ENCODE measurements around the gene RSPH1.

RSPH1 gene

DNA sequence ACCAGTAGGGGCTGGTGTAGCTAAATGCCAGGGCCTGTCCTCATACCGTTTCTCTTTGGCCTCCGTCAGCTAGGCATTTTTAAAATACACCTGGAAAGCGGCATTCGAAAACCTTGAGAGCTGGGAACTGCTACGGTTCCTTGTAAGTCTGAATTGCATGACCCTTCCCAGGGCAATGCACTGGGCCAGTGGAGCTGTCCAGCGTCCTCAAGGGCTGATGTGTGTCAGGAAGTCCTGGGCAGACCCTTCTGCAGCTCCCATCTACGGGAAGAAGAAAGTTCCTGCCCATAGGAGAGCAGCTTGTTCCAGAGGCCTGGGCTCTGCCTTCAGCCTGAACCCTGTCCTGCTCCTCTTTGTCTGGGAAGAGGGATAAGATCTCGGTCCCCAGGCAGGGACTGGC, 58.2 kb downstream of the RSPH1 start:
- Histone ChIP-seq H3K9ac (ENCODE audit: insufficient read length) (no peak overlapping the region), H3K4me3 (no peak overlapping the region), H3K36me3 (ENCODE audit: insufficient read depth, low read length) (no peaks in the 10 kb centered on the region), H3K9me3 (ENCODE audit: low read depth, low read length) (peaks cover 4% of the 10 kb centered on the region; the same call in 1 of the 2 replicates), H3K27ac (no peak overlapping the region)
- TF ChIP-seq FOXP2 (optimal IDR thresholded peaks at IDR 0.05; ENCODE audit: control extremely low read depth, extremely low read length, insufficient read depth) (no peak), POLR2AphosphoS5 (IDR thresholded peaks at IDR 0.05; ENCODE audit: borderline replicate concordance, low read depth, low read length) (no peak), EZH2 (IDR thresholded peaks at IDR 0.05) (no peak)
- no peak for DNase-seq (ENCODE audit: low read depth, low spot score)

DNA sequence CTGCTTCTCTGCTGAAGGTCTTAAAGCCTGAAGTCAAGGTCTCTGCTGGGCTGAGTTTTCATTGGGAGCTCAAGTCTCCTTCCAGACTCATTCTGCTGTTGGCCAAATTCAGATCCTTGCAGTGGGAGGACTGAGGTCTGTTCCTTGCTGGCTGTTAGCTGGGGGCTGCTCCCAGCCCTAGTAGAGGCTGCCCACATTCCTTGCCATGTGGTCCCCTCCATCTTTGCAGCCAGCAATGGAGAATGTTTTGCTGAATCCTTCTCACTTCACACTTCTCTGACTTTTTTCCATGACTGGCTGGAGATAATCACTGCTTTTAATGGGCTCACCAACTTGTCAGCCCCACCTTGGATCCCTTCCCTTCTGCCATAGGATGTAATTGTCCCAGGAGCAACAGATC, 59.1 kb downstream of the RSPH1 start:
- peaks cover 4% of the 10 kb centered on the region; the same call in 1 of the 2 replicates for H3K9me3 ChIP-seq (ENCODE audit: low read depth, low read length)

DNA sequence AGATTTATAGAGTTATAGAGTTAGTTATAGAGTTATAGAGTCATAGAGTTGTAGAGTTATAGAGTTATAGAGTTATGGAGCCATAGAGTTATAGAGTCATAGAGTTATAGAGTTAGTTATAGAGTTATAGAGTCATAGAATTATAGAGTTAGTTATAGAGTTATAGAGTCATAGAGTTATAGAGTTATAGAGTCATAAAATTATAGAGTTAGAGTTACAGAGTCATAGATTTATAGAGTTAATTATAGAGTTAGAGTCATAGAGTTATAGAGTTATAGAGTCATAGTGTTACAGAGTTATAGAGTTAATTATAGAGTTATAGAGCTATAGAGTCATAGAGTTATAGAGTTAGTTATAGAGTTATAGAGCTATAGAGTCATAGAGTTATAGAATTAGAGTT, 60.2 kb downstream of the RSPH1 start:
- Histone ChIP-seq H3K9me3 (ENCODE audit: low read depth, low read length) (peaks cover 4% of the 10 kb centered on the region; the same call in 1 of the 2 replicates), H3K27ac (no peak overlapping the region), H3K4me3 (no peak overlapping the region), H3K9ac (ENCODE audit: insufficient read length) (no peak overlapping the region), H3K36me3 (ENCODE audit: insufficient read depth, low read length) (no peaks in the 10 kb centered on the region)
- no peak for TF ChIP-seq EZH2 (IDR thresholded peaks at IDR 0.05)
- DNase-seq (ENCODE audit: low read depth, low spot score): no peak

More for the DNA sequence above, 59.1 kb downstream of the RSPH1 start:
- no peak overlapping the region for H3K9ac ChIP-seq (ENCODE audit: insufficient read length)
- no peak overlapping the region for H3K4me3 ChIP-seq
- no peak for DNase-seq (ENCODE audit: low read depth, low spot score)
- H3K27ac ChIP-seq: no peak overlapping the region
- no peak for TF ChIP-seq POLR2AphosphoS5 (IDR thresholded peaks at IDR 0.05; ENCODE audit: borderline replicate concordance, low read depth, low read length)
- TF ChIP-seq FOXP2 (optimal IDR thresholded peaks at IDR 0.05; ENCODE audit: control extremely low read depth, extremely low read length, insufficient read depth): no peak
- H3K36me3 ChIP-seq (ENCODE audit: insufficient read depth, low read length): no peaks in the 10 kb centered on the region

DNA sequence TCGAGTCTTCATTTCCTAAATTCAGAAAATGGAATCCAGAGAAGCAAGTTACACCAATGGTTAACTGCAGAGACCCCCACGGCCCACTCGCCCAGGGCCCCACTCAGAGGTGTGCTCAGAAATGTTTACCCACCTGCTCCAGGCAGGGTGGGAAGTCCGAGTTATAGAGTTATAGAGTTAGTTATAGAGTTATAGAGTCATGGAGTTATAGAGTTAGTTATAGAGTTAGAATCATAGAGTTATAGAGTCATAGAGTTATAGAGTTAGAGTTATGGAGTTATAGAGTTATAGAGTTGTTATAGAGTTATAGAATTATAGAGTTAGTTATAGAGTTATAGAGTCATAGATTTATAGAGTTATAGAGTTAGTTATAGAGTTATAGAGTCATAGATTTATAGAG, 60.6 kb downstream of the RSPH1 start:
- no peak for TF ChIP-seq EZH2 (IDR thresholded peaks at IDR 0.05)
- TF ChIP-seq FOXP2 (optimal IDR thresholded peaks at IDR 0.05; ENCODE audit: control extremely low read depth, extremely low read length, insufficient read depth): no peak
- no peak for TF ChIP-seq POLR2AphosphoS5 (IDR thresholded peaks at IDR 0.05; ENCODE audit: borderline replicate concordance, low read depth, low read length)
- H3K9ac ChIP-seq (ENCODE audit: insufficient read length): no peak overlapping the region
- DNase-seq (ENCODE audit: low read depth, low spot score): no peak
- no peak overlapping the region for H3K27ac ChIP-seq
- H3K36me3 ChIP-seq (ENCODE audit: insufficient read depth, low read length): no peaks in the 10 kb centered on the region
- no peak overlapping the region for H3K4me3 ChIP-seq
- H3K9me3 ChIP-seq (ENCODE audit: low read depth, low read length): peaks cover 4% of the 10 kb centered on the region; the same call in 1 of the 2 replicates

DNA sequence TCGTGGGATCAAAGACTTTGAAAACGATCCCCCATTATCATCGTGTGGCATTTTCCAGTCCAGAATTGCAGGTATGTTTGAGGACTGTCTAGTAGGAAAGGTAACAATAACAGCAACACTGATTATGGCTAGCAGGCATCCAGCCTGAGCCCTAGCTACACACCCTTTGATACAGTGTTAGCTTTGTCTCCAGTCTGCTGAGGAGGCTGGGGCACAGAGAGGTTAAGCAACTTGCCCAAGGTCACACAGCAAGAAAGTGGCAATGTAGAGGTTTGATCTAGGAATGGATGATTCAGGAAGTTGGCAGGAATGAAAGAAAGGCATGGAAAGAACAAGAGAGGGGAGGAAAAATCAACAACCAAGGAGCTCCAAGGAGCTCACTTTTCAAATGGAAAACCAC, 61.1 kb downstream of the RSPH1 start:
- H3K9me3 ChIP-seq (ENCODE audit: low read depth, low read length): peaks cover 4% of the 10 kb centered on the region; the same call in 1 of the 2 replicates
- H3K36me3 ChIP-seq (ENCODE audit: insufficient read depth, low read length): no peaks in the 10 kb centered on the region
- H3K27ac ChIP-seq: no peak overlapping the region
- TF ChIP-seq POLR2AphosphoS5 (IDR thresholded peaks at IDR 0.05; ENCODE audit: borderline replicate concordance, low read depth, low read length) (no peak), EZH2 (IDR thresholded peaks at IDR 0.05) (no peak), FOXP2 (optimal IDR thresholded peaks at IDR 0.05; ENCODE audit: control extremely low read depth, extremely low read length, insufficient read depth) (no peak)
- DNase-seq (ENCODE audit: low read depth, low spot score): no peak
- no peak overlapping the region for H3K9ac ChIP-seq (ENCODE audit: insufficient read length)
- no peak overlapping the region for H3K4me3 ChIP-seq

DNA sequence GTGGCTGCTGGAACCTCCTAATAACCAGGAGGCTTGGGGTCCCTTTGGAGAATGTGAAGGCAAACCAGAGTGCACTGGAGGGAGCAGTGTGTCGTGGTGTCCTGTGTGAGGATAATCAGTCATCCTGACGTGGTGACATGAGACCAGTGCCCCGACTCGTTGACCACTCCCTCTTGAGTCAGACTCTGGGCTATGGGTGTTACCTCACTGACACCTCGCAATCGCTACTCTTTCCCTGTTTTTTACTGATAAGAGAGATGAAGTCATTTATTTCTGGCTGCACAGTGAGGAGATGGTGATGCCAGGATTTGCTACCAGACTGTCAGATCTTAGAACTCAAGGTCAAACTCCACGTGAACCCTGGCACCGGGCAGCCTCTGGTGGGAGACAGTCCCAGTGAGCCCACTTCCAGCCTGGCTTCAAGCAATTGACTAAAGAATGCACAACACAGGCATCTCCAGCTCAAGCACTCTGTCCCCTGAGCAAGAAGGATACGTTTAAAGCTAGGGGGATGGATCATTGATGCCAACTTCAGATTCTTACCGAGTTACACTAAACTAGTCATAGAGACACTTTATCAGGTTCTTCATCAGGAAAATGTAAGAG, 62.0 kb downstream of the RSPH1 start:
- H3K9me3 ChIP-seq (ENCODE audit: low read depth, low read length): peaks cover 4% of the 10 kb centered on the region; the same call in 1 of the 2 replicates
- no peak overlapping the region for H3K27ac ChIP-seq
- no peak for DNase-seq (ENCODE audit: low read depth, low spot score)
- no peak overlapping the region for H3K9ac ChIP-seq (ENCODE audit: insufficient read length)
- no peak overlapping the region for H3K4me3 ChIP-seq
- TF ChIP-seq POLR2AphosphoS5 (IDR thresholded peaks at IDR 0.05; ENCODE audit: borderline replicate concordance, low read depth, low read length): no peak
- no peaks in the 10 kb centered on the region for H3K36me3 ChIP-seq (ENCODE audit: insufficient read depth, low read length)

DNA sequence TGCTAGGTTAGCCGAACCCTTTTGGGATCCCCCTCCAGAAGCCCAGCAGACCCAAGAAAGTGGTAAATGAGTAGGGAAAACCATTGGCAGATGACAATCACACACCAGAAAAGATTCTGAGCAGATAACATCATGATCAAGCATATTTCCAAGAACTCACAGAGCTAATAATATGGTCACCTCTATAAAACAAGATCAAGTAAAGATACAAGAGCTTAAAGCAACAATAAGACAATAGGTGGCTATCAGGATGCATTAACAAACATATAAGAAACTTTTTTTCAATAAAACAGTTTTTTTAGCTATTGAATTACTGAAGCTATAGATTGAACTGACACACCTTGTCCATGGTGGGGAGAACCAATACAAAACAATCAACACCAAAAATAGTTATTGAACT, 63.3 kb downstream of the RSPH1 start:
- no peak overlapping the region for H3K27ac ChIP-seq
- peaks cover 4% of the 10 kb centered on the region; the same call in 1 of the 2 replicates for H3K9me3 ChIP-seq (ENCODE audit: low read depth, low read length)
- TF ChIP-seq POLR2AphosphoS5 (IDR thresholded peaks at IDR 0.05; ENCODE audit: borderline replicate concordance, low read depth, low read length) (no peak), EZH2 (IDR thresholded peaks at IDR 0.05) (no peak), FOXP2 (optimal IDR thresholded peaks at IDR 0.05; ENCODE audit: control extremely low read depth, extremely low read length, insufficient read depth) (no peak)
- H3K4me3 ChIP-seq: no peak overlapping the region
- no peak overlapping the region for H3K9ac ChIP-seq (ENCODE audit: insufficient read length)
- no peak for DNase-seq (ENCODE audit: low read depth, low spot score)
- H3K36me3 ChIP-seq (ENCODE audit: insufficient read depth, low read length): no peaks in the 10 kb centered on the region

DNA sequence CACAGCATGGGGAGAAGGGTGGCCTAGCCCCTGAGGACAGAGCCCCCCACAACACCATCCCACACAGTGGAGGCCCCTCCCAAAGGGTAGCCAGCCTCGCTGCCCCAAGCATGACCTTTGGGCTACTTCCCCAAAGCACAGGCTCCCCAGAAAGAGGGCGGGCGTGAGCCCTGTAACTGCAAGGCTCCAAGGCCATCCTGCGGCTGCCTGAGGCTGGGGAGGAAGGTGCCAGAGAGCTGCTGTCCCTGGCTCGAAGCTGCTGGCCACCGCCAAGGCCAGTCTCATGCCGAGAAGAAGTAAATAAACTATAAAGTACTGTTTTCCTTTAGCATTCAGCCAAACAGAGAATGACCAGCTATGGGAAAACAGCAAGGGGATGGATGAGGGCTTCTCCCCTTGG, 64.8 kb downstream of the RSPH1 start:
- Histone ChIP-seq H3K27ac (no peak overlapping the region), H3K36me3 (ENCODE audit: insufficient read depth, low read length) (no peaks in the 10 kb centered on the region), H3K4me3 (no peak overlapping the region), H3K9ac (ENCODE audit: insufficient read length) (no peak overlapping the region), H3K9me3 (ENCODE audit: low read depth, low read length) (peaks cover 4% of the 10 kb centered on the region; the same call in 1 of the 2 replicates)
- TF ChIP-seq FOXP2 (optimal IDR thresholded peaks at IDR 0.05; ENCODE audit: control extremely low read depth, extremely low read length, insufficient read depth) (no peak), EZH2 (IDR thresholded peaks at IDR 0.05) (no peak), POLR2AphosphoS5 (IDR thresholded peaks at IDR 0.05; ENCODE audit: borderline replicate concordance, low read depth, low read length) (no peak)
- no peak for DNase-seq (ENCODE audit: low read depth, low spot score)

DNA sequence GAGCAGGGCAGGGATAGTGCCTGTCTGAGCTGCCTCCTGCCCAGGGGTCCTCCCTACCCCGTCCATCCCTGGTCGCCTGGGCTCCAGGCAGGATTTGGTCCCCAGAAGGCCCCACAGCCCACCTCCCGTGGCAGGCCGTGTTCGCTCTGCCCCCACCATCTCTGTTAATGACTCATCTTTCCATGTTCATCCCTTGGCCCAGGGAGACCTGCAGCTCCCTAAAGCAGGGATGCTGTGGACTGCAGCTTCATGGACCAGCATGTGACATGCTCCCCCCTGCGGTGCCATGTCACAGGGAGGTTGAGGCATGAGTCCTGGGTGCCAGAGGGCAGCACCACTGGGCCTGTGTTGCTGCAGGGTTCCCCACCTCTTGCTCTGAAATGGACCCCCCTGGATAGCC, 65.5 kb downstream of the RSPH1 start:
- Histone ChIP-seq H3K36me3 (ENCODE audit: insufficient read depth, low read length) (no peaks in the 10 kb centered on the region), H3K27ac (no peak overlapping the region), H3K9me3 (ENCODE audit: low read depth, low read length) (peaks cover 4% of the 10 kb centered on the region; the same call in 1 of the 2 replicates), H3K4me3 (no peak overlapping the region), H3K9ac (ENCODE audit: insufficient read length) (no peak overlapping the region)
- TF ChIP-seq POLR2AphosphoS5 (IDR thresholded peaks at IDR 0.05; ENCODE audit: borderline replicate concordance, low read depth, low read length) (no peak), EZH2 (IDR thresholded peaks at IDR 0.05) (no peak), FOXP2 (optimal IDR thresholded peaks at IDR 0.05; ENCODE audit: control extremely low read depth, extremely low read length, insufficient read depth) (no peak)
- DNase-seq (ENCODE audit: low read depth, low spot score): no peak
